SK-MEL-5 (cell line): Measurements from ENCODE around the gene MACF1. TPM values are rescaled to one million over a fixed set of nuclear protein-coding genes. Genes with fewer than 3 reads are reported as not detected.

Source experiments
- DNase-seq: peaks from one replicate; pipeline ENCODE4 v3.0.0-alpha.2; 2016; ENCODE audit warnings: low read depth, low spot score
- in situ Hi-C: cut with HindIII; loops from 2 replicates; pipeline ENCODE4 v1.10.0; 2016; ENCODE audit warnings: low sequenced_read_pairs, high pct_unique_total_duplicates, low pct_unique_long_range_greater_than_20kb
- total RNA-seq: library from RNA; depleted of rRNA; stranded (reverse); fragments of >200 nt; shearing (Covaris generic); gene quantifications from 2 replicates; pipeline ENCODE4 v1.2.3, GENCODE V29; 2014

MACF1 gene
- total RNA-seq, 1 experiment from 2014 or later: 70.1 TPM

DNA sequence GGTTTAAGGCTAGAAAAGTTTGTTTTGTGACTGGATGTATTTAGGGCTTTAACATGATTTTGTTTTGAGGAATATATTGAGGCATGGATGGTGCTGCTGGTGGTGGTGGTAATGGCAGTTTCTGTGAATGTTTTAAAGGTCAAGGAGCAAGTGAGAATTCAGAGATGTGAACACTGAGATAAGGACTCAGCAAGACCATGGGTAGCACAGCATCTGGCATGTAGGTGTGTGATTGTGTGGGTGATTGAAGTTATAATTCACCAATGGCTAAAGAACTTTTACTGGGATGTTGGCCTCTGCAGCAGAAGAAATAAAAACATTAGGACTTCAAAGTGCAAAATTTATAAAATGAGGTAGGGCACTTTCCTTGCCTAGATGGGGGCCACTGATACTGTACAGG, 65.9 kb downstream of the MACF1 start:
- no peak for DNase-seq
- in situ Hi-C loops: no loop called here

DNA sequence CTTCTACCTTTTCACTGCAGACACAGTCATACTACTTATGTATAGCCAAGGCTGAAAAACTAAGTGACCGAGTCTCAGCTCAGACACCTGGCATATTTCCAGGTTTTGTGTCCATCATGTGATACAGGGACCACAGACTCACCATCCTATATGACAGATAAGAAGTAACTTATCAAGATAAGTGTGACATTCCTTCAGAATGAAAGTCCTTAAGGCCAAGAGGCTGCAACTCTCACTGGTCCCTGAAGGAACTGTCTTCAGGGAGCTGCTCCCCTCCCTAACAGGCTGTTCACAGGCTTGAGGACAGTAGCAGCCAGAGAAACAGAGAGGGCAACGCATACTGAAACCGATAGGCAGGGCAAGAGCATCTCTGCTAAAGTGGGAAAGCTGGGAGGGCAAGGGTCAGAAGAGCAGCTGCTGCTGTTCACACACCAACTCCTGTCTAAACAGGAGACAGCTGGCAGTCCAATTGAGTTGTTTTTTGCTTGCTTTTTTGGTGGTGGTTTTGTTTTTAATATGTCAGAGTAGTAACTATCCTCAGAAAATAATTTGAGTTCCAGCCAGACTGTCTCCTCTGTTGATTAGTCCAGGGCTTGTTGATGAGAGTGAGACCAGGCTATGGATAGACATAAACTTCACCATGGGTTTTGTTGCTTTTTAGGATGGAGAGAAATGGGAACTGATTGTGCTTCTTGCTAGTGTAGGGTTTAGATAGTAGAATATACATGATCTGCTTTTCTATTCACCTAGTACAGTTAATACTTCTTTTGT, 67.7 kb downstream of the MACF1 start:
- in situ Hi-C loops: no loop called here

DNA sequence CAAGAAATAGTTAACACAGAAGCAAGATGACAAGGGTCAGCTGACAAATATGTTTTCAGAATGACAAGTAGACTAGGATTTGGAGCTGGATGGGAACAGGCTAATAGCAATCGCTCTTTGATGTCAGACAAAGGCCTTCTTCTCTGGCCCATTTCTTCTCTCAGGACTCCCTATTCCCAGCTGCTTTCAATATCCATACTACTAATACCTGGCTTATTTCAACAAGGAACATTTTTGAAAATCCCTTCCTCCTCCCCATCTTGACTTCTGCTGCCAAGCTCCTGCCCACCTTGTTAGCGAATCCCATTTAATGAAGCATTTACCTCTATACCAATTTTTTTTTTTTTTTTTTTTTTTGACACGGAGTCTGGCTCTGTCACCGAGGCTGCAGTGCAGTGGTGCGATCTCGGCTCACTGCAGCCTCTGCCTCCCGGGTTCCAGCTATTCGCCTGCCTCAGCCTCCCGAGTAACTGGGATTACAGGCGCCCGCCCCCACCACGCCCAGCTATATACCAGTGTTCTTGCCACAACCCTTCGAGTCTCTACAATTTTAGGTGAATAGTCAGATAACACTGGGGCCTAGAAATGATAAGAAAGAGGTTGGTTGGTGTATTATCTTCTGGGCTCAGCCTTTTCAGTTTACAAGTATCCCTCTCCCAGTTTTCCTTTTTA, 68.4 kb downstream of the MACF1 start:
- no peak for DNase-seq
- in situ Hi-C loops: no loop called here

More for the DNA sequence above, 67.7 kb downstream of the MACF1 start:
- DNase-seq: no peak

- in situ Hi-C loops: loop anchor here (25.0 kb wide), 1 partner anchor 161 kb away; no protein-coding TSS in a partner anchor
- DNase-seq: no peak
Measured at GRCh38 chr1:39275836-39276507, 71.5 kb downstream of the MACF1 start.

DNA sequence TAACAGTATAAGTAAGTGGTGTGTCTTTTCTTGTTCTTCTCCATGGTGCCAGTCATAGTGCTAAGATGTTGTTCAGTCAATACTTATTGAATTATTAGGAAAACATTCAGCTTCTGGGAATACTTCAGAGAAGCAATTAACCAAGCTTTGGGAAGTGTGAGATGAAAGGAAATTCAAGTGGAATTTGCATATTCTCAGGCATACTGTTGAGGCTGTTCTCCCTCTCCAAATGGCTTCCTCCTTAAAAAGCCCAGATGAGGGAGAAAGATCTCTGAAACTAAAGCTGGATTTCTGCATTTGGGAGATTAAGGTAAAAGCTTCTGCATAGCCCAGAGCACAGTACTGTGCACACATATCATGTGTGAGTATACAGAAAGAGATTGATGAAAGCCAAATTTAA, 73.4 kb downstream of the MACF1 start:
- in situ Hi-C loops: loop anchor here (25.0 kb wide), 1 partner anchor 159 kb away; no protein-coding TSS in a partner anchor
- DNase-seq: no peak

- in situ Hi-C loops: loop anchor here (25.0 kb wide), 1 partner anchor 155 kb away; no protein-coding TSS in a partner anchor
- DNase-seq: no peak
Measured at GRCh38 chr1:39282537-39283216, 78.2 kb downstream of the MACF1 start.

GRCh38 chr1:39283858-39284257, 79.4 kb downstream of the MACF1 start:
- in situ Hi-C loops: loop anchor here (25.0 kb wide), 1 partner anchor 153 kb away; no protein-coding TSS in a partner anchor

GRCh38 chr1:39287541-39287940, 83.0 kb downstream of the MACF1 start:
- in situ Hi-C loops: loop anchor here (25.0 kb wide), 1 partner anchor 150 kb away; no protein-coding TSS in a partner anchor
- no peak for DNase-seq

More at GRCh38 chr1:39283858-39284257, 79.4 kb downstream of the MACF1 start:
- DNase-seq: no peak

DNA sequence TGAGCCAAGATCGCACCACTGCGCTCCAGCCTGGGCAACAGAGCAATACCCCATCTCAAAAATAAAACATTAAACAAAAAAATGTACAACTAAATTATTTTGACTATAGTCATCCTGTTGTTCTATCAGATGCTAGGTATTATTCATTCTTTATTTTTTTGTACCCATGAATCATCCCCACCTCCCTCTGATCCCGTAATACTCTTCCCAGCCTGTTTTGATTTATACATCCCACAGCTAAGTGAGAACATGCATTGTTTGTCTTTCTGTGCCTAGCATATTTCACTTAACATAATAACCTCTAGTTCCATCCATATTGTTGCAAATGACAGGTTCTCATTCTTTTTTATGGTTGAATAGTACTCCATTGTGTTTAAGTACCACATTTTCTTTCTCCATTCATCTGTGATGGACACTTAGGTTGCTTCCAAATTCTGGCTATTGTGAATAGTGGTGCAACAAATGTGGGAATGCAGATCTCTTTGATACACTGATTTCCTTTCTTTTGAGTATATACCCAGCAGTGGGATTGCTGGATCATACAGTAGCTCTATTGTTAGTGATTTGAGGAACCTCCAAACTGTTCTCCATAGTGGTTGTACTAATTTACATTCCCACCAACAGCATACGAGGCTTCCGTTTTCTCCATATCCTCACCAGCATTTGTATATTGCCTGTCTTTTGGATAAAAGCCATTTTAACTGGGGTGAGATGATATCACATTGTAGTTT, 84.4 kb downstream of the MACF1 start:
- peak; percentile 79 for DNase-seq

DNA sequence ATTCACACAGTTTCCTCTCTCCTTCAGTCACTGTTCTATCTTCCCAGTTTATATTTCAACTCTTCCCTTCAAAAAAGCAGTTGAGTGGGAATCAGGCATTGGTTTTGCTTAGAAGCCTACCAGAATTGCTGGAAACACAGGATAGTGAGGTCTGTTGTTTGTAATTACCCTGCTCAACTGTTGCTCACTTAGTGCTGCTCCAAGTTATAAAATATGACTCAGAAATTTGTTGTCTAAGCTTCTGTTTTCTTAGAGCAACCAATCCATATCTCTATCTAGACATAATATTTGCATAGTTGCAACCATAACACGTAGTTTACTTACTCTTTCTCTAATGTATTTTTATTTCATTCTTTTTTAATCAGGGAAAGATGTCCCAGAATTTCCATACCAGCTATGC, 87.9 kb downstream of the MACF1 start:
- in situ Hi-C loops: loop anchor here (25.0 kb wide), 1 partner anchor 145 kb away; no protein-coding TSS in a partner anchor

More for the DNA sequence above, 84.4 kb downstream of the MACF1 start:
- in situ Hi-C loops: loop anchor here (25.0 kb wide), 1 partner anchor 148 kb away; no protein-coding TSS in a partner anchor

GRCh38 chr1:39293375-39294070, 89.0 kb downstream of the MACF1 start:
- in situ Hi-C loops: loop anchor here (25.0 kb wide), 1 partner anchor 144 kb away; no protein-coding TSS in a partner anchor
- peak; percentile 81 for DNase-seq

More for the DNA sequence above, 87.9 kb downstream of the MACF1 start:
- DNase-seq: no peak

GRCh38 chr1:39294531-39294930, 90.0 kb downstream of the MACF1 start:
- no peak for DNase-seq
- in situ Hi-C loops: loop anchor here (25.0 kb wide), 1 partner anchor 143 kb away; no protein-coding TSS in a partner anchor

DNA sequence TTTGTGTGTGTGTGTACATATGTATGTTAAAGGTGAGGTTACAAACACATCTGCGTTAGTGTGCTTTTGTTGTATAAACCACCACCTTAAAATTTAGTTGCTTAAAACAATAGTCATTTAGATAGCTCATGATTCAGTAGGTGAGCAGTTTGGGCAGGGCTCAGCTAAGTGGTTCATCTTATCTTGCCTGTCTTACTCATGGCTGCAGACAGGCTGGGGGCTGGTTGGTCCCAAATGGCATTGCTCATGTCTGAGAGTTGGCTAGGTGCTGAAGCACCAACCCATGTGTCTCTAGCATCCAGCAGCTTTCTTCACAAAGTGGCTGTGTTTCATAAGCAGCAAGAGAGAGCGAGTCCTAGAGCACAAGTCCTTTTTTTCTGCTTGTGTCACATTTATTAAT, 91.4 kb downstream of the MACF1 start:
- no peak for DNase-seq
- in situ Hi-C loops: loop anchor here (25.0 kb wide), 1 partner anchor 141 kb away; no protein-coding TSS in a partner anchor

- in situ Hi-C loops: loop anchor here (25.0 kb wide), 1 partner anchor 140 kb away; no protein-coding TSS in a partner anchor
- no peak for DNase-seq
Measured at GRCh38 chr1:39297551-39297950, 93.1 kb downstream of the MACF1 start.

GRCh38 chr1:39301606-39302005, 97.1 kb downstream of the MACF1 start:
- DNase-seq: no peak
- in situ Hi-C loops: no loop called here

GRCh38 chr1:39305555-39305954, 101.1 kb downstream of the MACF1 start:
- in situ Hi-C loops: no loop called here
- DNase-seq: peak; percentile 52
